SJCRH30 (cell line): ENCODE results near the gene EIF2AK2. TPM values are rescaled to one million over a fixed set of nuclear protein-coding genes. Genes with fewer than 3 reads are reported as not detected.
A peak's percentile ranks its signal among the peaks of the same experiment; 100 is the strongest.

Experiments
- DNase-seq, 2 experiments: peaks; one replicate each; pipeline ENCODE4 v3.0.0-alpha.2; 2015 to 2020
- H3K27ac ChIP-seq: fragments of 250-450 bp; sonication (Bioruptor Pico); 2 replicates; pipeline ENCODE4 v1.5.1; 2020; ENCODE audit warnings: mild to moderate bottlenecking, moderate library complexity
- H3K27me3 ChIP-seq: fragments of 250-450 bp; sonication (Bioruptor Pico); 2 replicates; pipeline ENCODE4 v1.5.1; 2020; ENCODE audit warnings: mild to moderate bottlenecking, moderate library complexity
- H3K36me3 ChIP-seq: fragments of 250-450 bp; sonication (Bioruptor Pico); 2 replicates; pipeline ENCODE4 v1.5.1; 2020; ENCODE audit warnings: mild to moderate bottlenecking, moderate library complexity
- H3K4me1 ChIP-seq: fragments of 250-450 bp; sonication (Bioruptor Pico); 2 replicates; pipeline ENCODE4 v1.5.1; 2020; ENCODE audit warnings: mild to moderate bottlenecking, moderate library complexity
- H3K4me3 ChIP-seq: fragments of 250-450 bp; sonication (Bioruptor Pico); 2 replicates; pipeline ENCODE4 v1.5.1; 2020; ENCODE audit warnings: mild to moderate bottlenecking, moderate library complexity
- H3K9me3 ChIP-seq: fragments of 250-450 bp; sonication (Bioruptor Pico); replicated peaks from 2 replicates; pipeline ENCODE4 v1.5.1; 2020; ENCODE audit warnings: mild to moderate bottlenecking, moderate library complexity
- total RNA-seq: library from RNA; depleted of rRNA; stranded (reverse); fragments of >200 nt; shearing (Covaris generic); gene quantifications from 2 replicates; pipeline ENCODE4 v1.2.3, GENCODE V29; 2014

Gene EIF2AK2
- total RNA-seq, 1 experiment from 2014 or later: 46.0 TPM

DNA sequence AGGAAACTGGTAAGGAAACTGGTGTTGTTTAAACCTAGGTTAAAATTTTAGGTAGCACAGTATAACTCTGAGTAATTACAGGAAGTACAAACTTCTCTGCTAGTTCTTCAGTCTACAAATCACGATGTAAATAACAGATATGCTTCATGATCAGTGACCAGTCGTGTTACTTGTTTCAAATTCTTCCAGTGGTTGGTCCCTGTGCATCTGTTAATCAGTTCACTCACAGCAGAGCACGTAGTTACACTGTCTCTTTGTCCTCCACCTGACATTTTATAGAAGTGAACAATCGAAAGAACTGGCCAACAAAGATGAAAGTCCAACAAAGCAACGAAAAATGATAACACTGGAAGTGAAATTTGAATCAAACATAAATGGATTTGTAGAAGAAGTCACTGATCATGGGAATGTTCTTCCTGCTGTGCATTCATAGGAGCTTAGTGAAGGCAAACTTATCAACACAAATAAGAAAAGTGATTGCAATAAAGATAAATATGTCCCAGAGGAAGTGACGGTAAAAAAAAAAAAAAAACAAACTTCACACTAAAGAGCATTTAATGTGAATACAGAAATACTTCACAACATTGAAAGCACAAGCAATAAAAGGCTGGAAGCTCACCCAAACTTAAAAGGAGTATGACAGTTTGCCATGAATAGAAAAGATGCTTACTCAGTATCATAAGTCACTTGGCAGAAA is 7.0 kb downstream of the EIF2AK2 start:
- no peak for DNase-seq
- no peak overlapping the region for H3K4me3 ChIP-seq
- no peaks in the 10 kb centered on the region for H3K4me1 ChIP-seq
- H3K9me3 ChIP-seq: no peaks in the 10 kb centered on the region
- H3K27ac ChIP-seq: no peak overlapping the region
- H3K27me3 ChIP-seq: no peaks in the 10 kb centered on the region
- peaks cover 24% of the 10 kb centered on the region for H3K36me3 ChIP-seq

- no peaks in the 10 kb centered on the region for H3K27me3 ChIP-seq
- no peak overlapping the region for H3K4me3 ChIP-seq
- peaks cover 29% of the 10 kb centered on the region for H3K36me3 ChIP-seq
- DNase-seq: no peak
- H3K27ac ChIP-seq: no peak overlapping the region
- no peaks in the 10 kb centered on the region for H3K4me1 ChIP-seq
- no peaks in the 10 kb centered on the region for H3K9me3 ChIP-seq
These were observed 8.5 kb downstream of the EIF2AK2 start for GRCh38 chr2:37148325-37148724.

DNA sequence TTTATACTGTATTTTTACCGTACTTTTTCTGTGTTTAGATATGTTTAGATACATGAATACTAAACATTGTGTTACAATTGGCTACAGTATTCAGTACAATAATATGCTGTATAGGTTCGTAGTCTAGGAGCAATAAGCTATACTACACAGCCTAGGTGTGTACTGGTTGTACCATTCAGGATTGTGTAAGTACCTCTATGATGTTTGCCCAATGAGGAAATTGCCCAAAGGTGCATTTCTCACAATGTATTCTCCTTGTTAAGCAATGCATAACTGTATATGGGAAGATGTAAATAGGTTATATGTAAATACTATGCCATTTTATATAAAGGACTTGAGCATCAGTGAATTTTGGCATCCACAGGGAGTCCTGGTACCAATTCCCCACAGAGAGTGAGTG is 10.7 kb downstream of the EIF2AK2 start:
- H3K4me3 ChIP-seq: no peak overlapping the region
- H3K36me3 ChIP-seq: peaks cover 40% of the 10 kb centered on the region
- H3K27me3 ChIP-seq: no peaks in the 10 kb centered on the region
- H3K9me3 ChIP-seq: no peaks in the 10 kb centered on the region
- H3K27ac ChIP-seq: no peak overlapping the region
- no peaks in the 10 kb centered on the region for H3K4me1 ChIP-seq
- DNase-seq: no peak

- Histone ChIP-seq H3K27ac (no peak overlapping the region), H3K36me3 (peaks cover 50% of the 10 kb centered on the region), H3K4me1 (no peaks in the 10 kb centered on the region), H3K9me3 (no peaks in the 10 kb centered on the region), H3K27me3 (no peaks in the 10 kb centered on the region), H3K4me3 (no peak overlapping the region)
- DNase-seq: no peak
These were observed 12.8 kb downstream of the EIF2AK2 start for GRCh38 chr2:37143974-37144373.

DNA sequence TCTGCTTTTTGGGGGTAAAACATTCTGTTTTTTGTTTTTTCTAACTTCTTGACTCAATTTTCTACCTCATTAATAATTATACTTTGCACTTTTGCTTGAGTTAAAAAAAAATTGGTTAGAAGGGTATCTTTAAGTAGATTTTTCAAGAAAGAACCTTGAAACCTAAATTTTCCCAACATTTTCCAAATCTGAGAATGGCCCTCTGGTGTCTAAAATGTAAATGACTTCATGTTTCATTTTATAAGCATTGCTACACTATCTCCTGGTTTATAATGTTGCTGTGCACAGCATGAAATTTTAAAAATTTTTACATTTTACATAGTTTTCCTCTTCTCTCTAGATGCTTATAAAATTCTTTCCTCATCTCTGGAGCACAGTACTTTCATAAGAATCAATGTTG is 14.2 kb downstream of the EIF2AK2 start:
- H3K4me1 ChIP-seq: no peaks in the 10 kb centered on the region
- H3K27ac ChIP-seq: no peak overlapping the region
- H3K27me3 ChIP-seq: no peaks in the 10 kb centered on the region
- H3K9me3 ChIP-seq: no peaks in the 10 kb centered on the region
- H3K36me3 ChIP-seq: peaks cover 54% of the 10 kb centered on the region
- no peak for DNase-seq
- H3K4me3 ChIP-seq: no peak overlapping the region

- H3K9me3 ChIP-seq: no peaks in the 10 kb centered on the region
- H3K4me3 ChIP-seq: no peak overlapping the region
- no peaks in the 10 kb centered on the region for H3K27me3 ChIP-seq
- no peak for DNase-seq
- no peaks in the 10 kb centered on the region for H3K4me1 ChIP-seq
- H3K27ac ChIP-seq: no peak overlapping the region
- H3K36me3 ChIP-seq: peaks cover 41% of the 10 kb centered on the region
These were observed 23.9 kb downstream of the EIF2AK2 start for GRCh38 chr2:37132914-37133313.

DNA sequence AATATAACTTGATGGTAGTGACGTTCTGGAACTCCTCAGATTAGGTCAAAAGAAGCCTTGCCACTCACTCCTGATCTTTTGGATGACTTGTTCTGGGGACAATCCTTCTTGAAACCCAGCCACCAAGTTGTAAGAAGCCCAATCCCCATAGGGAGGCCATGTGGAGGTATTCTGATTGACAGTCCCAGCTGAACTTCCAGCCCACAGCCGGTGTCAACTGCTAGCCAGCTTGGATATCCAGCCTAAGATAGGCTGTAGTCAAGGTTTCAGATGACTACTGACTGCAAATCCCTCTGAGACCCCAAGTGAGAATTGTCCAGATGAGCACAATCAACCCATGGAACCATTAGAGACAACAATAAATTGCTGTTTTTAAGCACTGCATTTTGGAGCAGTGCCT is 31.4 kb downstream of the EIF2AK2 start:
- no peak overlapping the region for H3K4me3 ChIP-seq
- H3K27me3 ChIP-seq: no peaks in the 10 kb centered on the region
- peak overlapping the region; percentile 78 for H3K27ac ChIP-seq
- peak; percentile 96 to 99 for DNase-seq
- no peaks in the 10 kb centered on the region for H3K9me3 ChIP-seq
- H3K4me1 ChIP-seq: peaks cover 13% of the 10 kb centered on the region
- peaks cover 26% of the 10 kb centered on the region for H3K36me3 ChIP-seq

- peak in 1 of 2 experiments; percentile 25 for DNase-seq
- Histone ChIP-seq H3K36me3 (peaks cover 47% of the 10 kb centered on the region), H3K9me3 (no peaks in the 10 kb centered on the region), H3K4me3 (no peak overlapping the region), H3K27me3 (no peaks in the 10 kb centered on the region), H3K4me1 (no peaks in the 10 kb centered on the region), H3K27ac (no peak overlapping the region)
These were observed 37.6 kb downstream of the EIF2AK2 start for GRCh38 chr2:37119157-37119556.

DNA sequence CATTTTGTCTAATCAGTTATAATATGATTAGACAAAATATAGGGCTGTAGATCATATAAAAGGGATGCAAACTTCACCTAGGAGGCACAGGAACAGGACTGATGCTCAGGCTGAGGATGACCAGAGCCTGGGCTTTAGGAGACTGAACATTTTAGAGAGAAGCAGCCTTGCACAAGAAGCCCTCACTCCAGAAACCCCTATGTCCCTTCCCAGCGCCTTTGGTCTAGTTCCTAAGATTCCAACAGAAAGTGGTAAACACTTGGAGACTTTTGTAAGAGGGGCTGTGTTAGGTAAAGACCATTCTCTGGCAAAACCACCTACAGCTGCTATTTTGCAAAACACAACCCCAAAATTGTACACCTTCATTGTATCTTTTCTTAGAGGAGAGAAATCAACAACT is 39.2 kb downstream of the EIF2AK2 start:
- no peak for DNase-seq
- Histone ChIP-seq H3K27me3 (no peaks in the 10 kb centered on the region), H3K36me3 (peaks cover 52% of the 10 kb centered on the region), H3K9me3 (no peaks in the 10 kb centered on the region), H3K4me1 (no peaks in the 10 kb centered on the region), H3K4me3 (no peak overlapping the region), H3K27ac (no peak overlapping the region)

DNA sequence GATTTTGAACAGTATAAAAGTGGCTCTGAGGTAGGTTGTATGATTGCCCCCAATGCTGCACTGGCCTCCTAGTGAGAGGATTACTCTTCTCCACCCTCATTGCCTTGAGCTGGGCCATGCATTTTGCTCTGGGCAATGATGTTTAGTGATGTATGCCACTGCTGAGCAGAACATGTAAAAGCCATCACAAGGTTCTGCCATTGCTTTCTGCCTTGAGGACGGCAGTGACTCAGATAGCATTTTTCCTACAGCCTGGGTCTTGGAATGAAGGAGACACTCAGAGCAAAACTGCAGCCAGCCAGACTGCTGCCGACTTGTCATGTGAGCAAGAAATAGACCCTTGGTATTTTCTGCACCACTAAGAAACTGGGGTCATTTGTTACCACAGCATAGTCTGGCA is 44.8 kb downstream of the EIF2AK2 start:
- no peak for DNase-seq
- no peak overlapping the region for H3K27ac ChIP-seq

GRCh38 chr2:37110306-37111212 is 46.2 kb downstream of the EIF2AK2 start:
- no peak for DNase-seq
- no peak overlapping the region for H3K27ac ChIP-seq
- no peaks in the 10 kb centered on the region for H3K27me3 ChIP-seq
- H3K4me3 ChIP-seq: no peak overlapping the region
- H3K9me3 ChIP-seq: no peaks in the 10 kb centered on the region
- H3K4me1 ChIP-seq: no peaks in the 10 kb centered on the region
- peaks cover 60% of the 10 kb centered on the region for H3K36me3 ChIP-seq

More for the DNA sequence above, 44.8 kb downstream of the EIF2AK2 start:
- Histone ChIP-seq H3K36me3 (peaks cover 57% of the 10 kb centered on the region), H3K9me3 (no peaks in the 10 kb centered on the region), H3K4me1 (no peaks in the 10 kb centered on the region), H3K4me3 (no peak overlapping the region), H3K27me3 (no peaks in the 10 kb centered on the region)

DNA sequence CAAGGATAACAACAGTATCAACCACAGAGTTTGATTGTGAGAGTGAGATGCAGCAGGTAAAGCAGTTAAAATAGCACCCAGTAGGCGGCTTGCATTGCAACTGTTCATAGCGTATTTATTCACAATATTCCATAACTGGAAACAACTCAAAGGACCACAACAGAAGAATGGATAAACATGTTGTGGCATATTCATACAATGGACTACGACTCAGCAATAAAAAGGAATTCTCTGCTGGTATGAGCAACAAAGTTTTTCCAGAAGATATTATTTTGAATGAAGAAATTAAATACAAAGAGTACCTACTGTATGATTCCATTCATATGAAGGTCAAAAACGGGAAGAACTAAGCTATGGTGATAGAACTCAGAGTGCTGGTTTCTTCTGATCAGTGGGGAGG is 47.3 kb downstream of the EIF2AK2 start:
- Histone ChIP-seq H3K9me3 (no peaks in the 10 kb centered on the region), H3K4me3 (no peak overlapping the region), H3K4me1 (no peaks in the 10 kb centered on the region), H3K27me3 (no peaks in the 10 kb centered on the region), H3K36me3 (peaks cover 53% of the 10 kb centered on the region), H3K27ac (no peak overlapping the region)
- DNase-seq: no peak

DNA sequence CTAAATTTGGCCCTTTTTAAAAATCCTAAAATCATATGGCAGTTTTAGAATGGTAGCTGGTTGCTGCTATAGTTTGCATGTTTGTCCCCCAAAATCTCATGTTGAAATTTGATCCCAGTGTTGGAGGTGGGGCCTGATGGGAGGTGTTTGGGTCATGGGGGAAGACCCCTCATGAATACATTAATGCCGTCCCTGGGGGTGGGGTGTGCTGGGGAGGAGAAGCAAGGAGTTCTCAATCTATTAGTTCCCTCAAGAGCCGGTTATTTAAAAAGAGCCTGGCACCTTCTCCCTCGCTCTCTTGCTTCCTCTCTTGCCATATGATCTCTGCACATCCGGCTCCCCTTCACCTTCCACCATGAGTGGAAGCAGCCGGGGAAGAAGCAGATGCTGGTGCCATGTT is 51.6 kb downstream of the EIF2AK2 start:
- no peak overlapping the region for H3K4me3 ChIP-seq
- H3K9me3 ChIP-seq: no peaks in the 10 kb centered on the region
- DNase-seq: no peak
- H3K4me1 ChIP-seq: no peaks in the 10 kb centered on the region
- H3K36me3 ChIP-seq: peaks cover 36% of the 10 kb centered on the region
- no peak overlapping the region for H3K27ac ChIP-seq
- no peaks in the 10 kb centered on the region for H3K27me3 ChIP-seq

GRCh38 chr2:37104178-37104577 is 52.6 kb downstream of the EIF2AK2 start:
- no peak for DNase-seq

GRCh38 chr2:37102588-37102987 is 54.2 kb downstream of the EIF2AK2 start:
- H3K36me3 ChIP-seq: peaks cover 26% of the 10 kb centered on the region
- no peak overlapping the region for H3K4me3 ChIP-seq
- H3K4me1 ChIP-seq: peaks cover 5% of the 10 kb centered on the region; the same call in 1 of the 2 replicates
- H3K27me3 ChIP-seq: no peaks in the 10 kb centered on the region
- DNase-seq: no peak
- H3K27ac ChIP-seq: no peak overlapping the region
- no peaks in the 10 kb centered on the region for H3K9me3 ChIP-seq

More at GRCh38 chr2:37104178-37104577, 52.6 kb downstream of the EIF2AK2 start:
- Histone ChIP-seq H3K27me3 (no peaks in the 10 kb centered on the region), H3K4me3 (no peak overlapping the region), H3K27ac (no peak overlapping the region), H3K9me3 (no peaks in the 10 kb centered on the region), H3K4me1 (0 out of 2 replicates have a peak, but pooled peaks cover 2% of the 10 kb centered on the region), H3K36me3 (peaks cover 38% of the 10 kb centered on the region)
